ENCODE measurements around the gene MORN1.

GRCh38 chr1:2290595-2291510, 100.5 kb downstream of the MORN1 start:
- TF ChIP-seq CTCF (IDR thresholded peaks at IDR 0.05) (no peak), POLR2A (IDR thresholded peaks at IDR 0.05) (no peak), EP300 (IDR thresholded peaks at IDR 0.05) (no peak)
